HepG2 (cell line): ENCODE measurements around the gene AUP1. TPM values are rescaled to one million over a fixed set of nuclear protein-coding genes. Genes with fewer than 3 reads are reported as not detected.

Experiments
- ARHGAP35 ChIP-seq: sonication (generic); formaldehyde crosslinking; IDR thresholded peaks from 2 replicates; pipeline ENCODE4 v1.9.0; 2022; ENCODE audit warnings: mild to moderate bottlenecking, inconsistent platforms, moderate library complexity, missing genetic modification reagents, borderline replicate concordance
- CHD2 ChIP-seq: IDR thresholded peaks from 2 replicates; pipeline ENCODE4 v1.6.1; 2011; ENCODE audit warnings: low read depth, low read length, improper control_type of control experiment
- HMG20A ChIP-seq: IDR thresholded peaks from 2 replicates; pipeline ENCODE4 v1.6.1; 2016; ENCODE audit warnings: borderline replicate concordance
- KLF6 ChIP-seq: IDR thresholded peaks from 2 replicates; pipeline ENCODE4 v1.8.0; 2016; ENCODE audit warnings: missing biosample characterization, missing genetic modification reagents
- MIER3 ChIP-seq: IDR thresholded peaks from 2 replicates; pipeline ENCODE4 v1.6.1; 2016; ENCODE audit warnings: missing compliant biosample characterization, borderline replicate concordance
- MTA1 ChIP-seq: sonication (generic); formaldehyde crosslinking; IDR thresholded peaks from 2 replicates; pipeline ENCODE4 v1.4.0; 2020; ENCODE audit warnings: missing genetic modification reagents, mild to moderate bottlenecking, borderline replicate concordance
- NRL ChIP-seq: sonication (generic); formaldehyde crosslinking; IDR thresholded peaks from 2 replicates; pipeline ENCODE4 v1.5.0; 2020; ENCODE audit warnings: missing genetic modification reagents, mild to moderate bottlenecking, moderate library complexity, borderline replicate concordance
- PHF21A ChIP-seq: sonication (generic); formaldehyde crosslinking; IDR thresholded peaks from 2 replicates; pipeline ENCODE4 v1.5.0; 2020; ENCODE audit warnings: mild to moderate bottlenecking, missing genetic modification reagents
- PITX1 ChIP-seq: sonication (generic); formaldehyde crosslinking; IDR thresholded peaks from 2 replicates; pipeline ENCODE4 v1.5.1; 2020; ENCODE audit warnings: mild to moderate bottlenecking, missing genetic modification reagents
- RBAK ChIP-seq: sonication (generic); formaldehyde crosslinking; IDR thresholded peaks from 2 replicates; pipeline ENCODE4 v1.5.1; 2020; ENCODE audit warnings: mild to moderate bottlenecking, missing genetic modification reagents
- TBL1XR1 ChIP-seq: fragments of 150-350 bp; IDR thresholded peaks from 2 replicates; pipeline ENCODE4 v1.6.1; 2014; ENCODE audit warnings: borderline replicate concordance, low read length; ENCODE audit not compliant: partially characterized antibody
- ZFP36L2 ChIP-seq: sonication (generic); formaldehyde crosslinking; IDR thresholded peaks from 2 replicates; pipeline ENCODE4 v1.4.0; 2020; ENCODE audit warnings: missing genetic modification reagents
- ZNF121 ChIP-seq: sonication (generic); formaldehyde crosslinking; IDR thresholded peaks from 2 replicates; pipeline ENCODE4 v1.5.0; 2020; ENCODE audit warnings: mild to moderate bottlenecking, missing genetic modification reagents
- ZNF232 ChIP-seq: sonication (generic); formaldehyde crosslinking; IDR thresholded peaks from 2 replicates; pipeline ENCODE4 v1.4.0; 2020; ENCODE audit warnings: missing genetic modification reagents, borderline replicate concordance
- ZNF274 ChIP-seq: sonication (generic); formaldehyde crosslinking; IDR thresholded peaks from 2 replicates; pipeline ENCODE4 v1.5.1; 2020; ENCODE audit warnings: mild to moderate bottlenecking, missing genetic modification reagents
- ZNF350 ChIP-seq: sonication (generic); formaldehyde crosslinking; IDR thresholded peaks from 2 replicates; pipeline ENCODE4 v1.4.0; 2020; ENCODE audit warnings: mild to moderate bottlenecking, low read depth, missing genetic modification reagents, borderline replicate concordance
- ZNF816 ChIP-seq: sonication (generic); formaldehyde crosslinking; IDR thresholded peaks from 2 replicates; pipeline ENCODE4 v1.8.0; 2022; ENCODE audit warnings: missing genetic modification reagents, mild to moderate bottlenecking, borderline replicate concordance
- polyA plus RNA-seq, 8 experiments: library from polyadenylated mRNA; depleted of rRNA in 3 of 8; stranded (reverse) in 7 of 8; unstranded in 1 of 8; fragments of >200 nt; fragmentation: Illumina TruSeq in 4 of 8; extraction: Trizol in 4 of 8; gene quantifications; 2 replicates each; pipeline versions ENCODE4 v1.2.1 to v1.2.3, GENCODE V29; 2011 to 2016; ENCODE audit warnings: low read depth in 4 of 8, missing spikeins in 1 of 8, mixed read lengths in 1 of 8; ENCODE audit not compliant: insufficient read depth in 1 of 8
- total RNA-seq, 5 experiments: library from RNA; depleted of rRNA; stranded (reverse); fragments of >200 nt; fragmentation: Illumina TruSeq; extraction: Trizol; gene quantifications; 2 replicates each; pipeline ENCODE4 v1.2.3, GENCODE V29; 2016; ENCODE audit warnings: low read depth in 1 of 5
- TF ChIP-seq, protein P1 (sequence below): sonication (generic); formaldehyde crosslinking; IDR thresholded peaks from 2 replicates; pipeline ENCODE4 v1.4.0; 2020; ENCODE audit warnings: low read depth, mild to moderate bottlenecking, missing genetic modification reagents
- TF ChIP-seq, protein P2 (sequence below): sonication (generic); formaldehyde crosslinking; conservative IDR thresholded peaks from 2 replicates; pipeline ENCODE4 v1.8.0; 2022; ENCODE audit warnings: missing genetic modification reagents
- TF ChIP-seq, protein P3 (sequence below): sonication (generic); formaldehyde crosslinking; IDR thresholded peaks from 2 replicates; pipeline ENCODE4 v1.8.0; 2022; ENCODE audit warnings: mild to moderate bottlenecking, missing genetic modification reagents
- TF ChIP-seq, protein P4 (sequence below): IDR thresholded peaks from 2 replicates; pipeline ENCODE4 v1.6.1; 2018; ENCODE audit warnings: missing genetic modification reagents, mild to moderate bottlenecking, missing compliant biosample characterization
- TF ChIP-seq, protein P5 (sequence below): IDR thresholded peaks from 2 replicates; pipeline ENCODE4 v1.6.1; 2016; ENCODE audit warnings: mild to moderate bottlenecking, missing biosample characterization, missing genetic modification reagents

AUP1 gene
- total and polyA plus RNA-seq, 2 of the 13 experiments (the other 11 are each of a cell fraction or from before 2014, with no cell fraction given) = 174 to 267 TPM

DNA sequence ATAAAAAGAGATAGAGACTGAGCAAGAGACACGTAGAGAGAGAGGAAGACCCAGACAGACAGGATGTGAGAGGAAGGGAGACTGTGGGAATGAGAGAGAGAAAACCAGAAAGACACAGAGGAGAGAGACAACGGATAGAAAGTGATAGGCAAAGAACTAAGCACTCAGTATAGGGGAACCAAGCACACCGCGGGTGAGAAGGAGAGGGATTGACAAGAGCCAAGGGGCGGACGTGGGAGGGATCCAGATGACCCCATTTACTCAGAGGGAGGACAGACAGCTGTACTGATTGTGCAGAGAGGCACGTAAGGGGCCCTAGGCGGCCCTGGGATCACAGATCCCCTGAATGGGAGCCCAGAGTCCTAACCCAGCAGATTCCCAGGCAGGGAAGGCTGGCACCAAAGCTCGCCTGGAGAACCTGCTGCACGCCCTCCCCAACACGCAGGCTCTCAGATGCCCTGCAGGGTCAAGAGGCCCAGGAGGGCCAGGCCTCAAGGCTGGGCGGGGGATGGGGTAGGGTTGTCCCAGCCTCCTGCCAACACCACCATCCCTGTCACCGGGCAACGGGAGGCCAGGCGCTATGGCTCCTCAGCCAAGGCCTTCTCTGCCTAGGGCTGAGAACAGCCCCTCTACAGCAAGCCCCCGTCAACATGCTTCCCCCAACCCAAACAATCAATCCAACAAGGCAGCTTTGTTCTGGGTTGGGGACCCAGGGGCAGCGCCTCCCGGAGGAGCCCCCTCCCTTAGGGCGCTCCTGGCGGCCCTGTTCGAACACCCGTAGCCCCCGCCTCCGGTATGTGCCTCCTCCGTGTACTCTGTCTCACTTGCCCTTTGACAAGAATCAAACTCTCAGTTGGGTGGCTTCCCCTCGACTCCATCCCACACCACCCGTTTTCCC, 23.7 kb upstream of the AUP1 start (continued):
- TF ChIP-seq RBAK (CRISPR knock-in tag) (no peak), ZNF121 (CRISPR knock-in tag) (no peak), ZFP36L2 (CRISPR knock-in tag) (no peak), TBL1XR1 (no peak), ZNF816 (CRISPR knock-in tag) (no peak), MTA1 (0 out of 2 replicates have a peak, but pooled peaks have one; percentile 18), KLF6 (no peak), ARHGAP35 (CRISPR knock-in tag) (peak; percentile 40; the same call in 1 of the 2 replicates), NRL (CRISPR knock-in tag) (0 out of 2 replicates have a peak, but pooled peaks have one; percentile 38), MIER3 (no peak), HMG20A (CRISPR knock-in tag) (no peak), ZNF274 (CRISPR knock-in tag) (peak; percentile 73; the same call in 1 of the 2 replicates), PITX1 (CRISPR knock-in tag) (0 out of 2 replicates have a peak, but pooled peaks have one; percentile 23), ZNF232 (CRISPR knock-in tag) (0 out of 2 replicates have a peak, but pooled peaks have one; percentile 29), PHF21A (CRISPR knock-in tag) (peak; percentile 43; the same call in 1 of the 2 replicates), ZNF350 (0 out of 2 replicates have a peak, but pooled peaks have one; percentile 20), CHD2 (no peak)
- TF ChIP-seq, protein P1, sequence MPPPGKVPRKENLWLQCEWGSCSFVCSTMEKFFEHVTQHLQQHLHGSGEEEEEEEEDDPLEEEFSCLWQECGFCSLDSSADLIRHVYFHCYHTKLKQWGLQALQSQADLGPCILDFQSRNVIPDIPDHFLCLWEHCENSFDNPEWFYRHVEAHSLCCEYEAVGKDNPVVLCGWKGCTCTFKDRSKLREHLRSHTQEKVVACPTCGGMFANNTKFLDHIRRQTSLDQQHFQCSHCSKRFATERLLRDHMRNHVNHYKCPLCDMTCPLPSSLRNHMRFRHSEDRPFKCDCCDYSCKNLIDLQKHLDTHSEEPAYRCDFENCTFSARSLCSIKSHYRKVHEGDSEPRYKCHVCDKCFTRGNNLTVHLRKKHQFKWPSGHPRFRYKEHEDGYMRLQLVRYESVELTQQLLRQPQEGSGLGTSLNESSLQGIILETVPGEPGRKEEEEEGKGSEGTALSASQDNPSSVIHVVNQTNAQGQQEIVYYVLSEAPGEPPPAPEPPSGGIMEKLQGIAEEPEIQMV (CRISPR knock-in tag) = peak; percentile 15; the same call in 1 of the 2 replicates
- TF ChIP-seq, protein P2, sequence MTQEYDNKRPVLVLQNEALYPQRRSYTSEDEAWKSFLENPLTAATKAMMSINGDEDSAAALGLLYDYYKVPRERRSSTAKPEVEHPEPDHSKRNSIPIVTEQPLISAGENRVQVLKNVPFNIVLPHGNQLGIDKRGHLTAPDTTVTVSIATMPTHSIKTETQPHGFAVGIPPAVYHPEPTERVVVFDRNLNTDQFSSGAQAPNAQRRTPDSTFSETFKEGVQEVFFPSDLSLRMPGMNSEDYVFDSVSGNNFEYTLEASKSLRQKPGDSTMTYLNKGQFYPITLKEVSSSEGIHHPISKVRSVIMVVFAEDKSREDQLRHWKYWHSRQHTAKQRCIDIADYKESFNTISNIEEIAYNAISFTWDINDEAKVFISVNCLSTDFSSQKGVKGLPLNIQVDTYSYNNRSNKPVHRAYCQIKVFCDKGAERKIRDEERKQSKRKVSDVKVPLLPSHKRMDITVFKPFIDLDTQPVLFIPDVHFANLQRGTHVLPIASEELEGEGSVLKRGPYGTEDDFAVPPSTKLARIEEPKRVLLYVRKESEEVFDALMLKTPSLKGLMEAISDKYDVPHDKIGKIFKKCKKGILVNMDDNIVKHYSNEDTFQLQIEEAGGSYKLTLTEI = no peak
- TF ChIP-seq, protein P3, sequence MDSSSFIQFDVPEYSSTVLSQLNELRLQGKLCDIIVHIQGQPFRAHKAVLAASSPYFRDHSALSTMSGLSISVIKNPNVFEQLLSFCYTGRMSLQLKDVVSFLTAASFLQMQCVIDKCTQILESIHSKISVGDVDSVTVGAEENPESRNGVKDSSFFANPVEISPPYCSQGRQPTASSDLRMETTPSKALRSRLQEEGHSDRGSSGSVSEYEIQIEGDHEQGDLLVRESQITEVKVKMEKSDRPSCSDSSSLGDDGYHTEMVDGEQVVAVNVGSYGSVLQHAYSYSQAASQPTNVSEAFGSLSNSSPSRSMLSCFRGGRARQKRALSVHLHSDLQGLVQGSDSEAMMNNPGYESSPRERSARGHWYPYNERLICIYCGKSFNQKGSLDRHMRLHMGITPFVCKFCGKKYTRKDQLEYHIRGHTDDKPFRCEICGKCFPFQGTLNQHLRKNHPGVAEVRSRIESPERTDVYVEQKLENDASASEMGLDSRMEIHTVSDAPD (CRISPR knock-in tag) = no peak
- TF ChIP-seq, protein P4, sequence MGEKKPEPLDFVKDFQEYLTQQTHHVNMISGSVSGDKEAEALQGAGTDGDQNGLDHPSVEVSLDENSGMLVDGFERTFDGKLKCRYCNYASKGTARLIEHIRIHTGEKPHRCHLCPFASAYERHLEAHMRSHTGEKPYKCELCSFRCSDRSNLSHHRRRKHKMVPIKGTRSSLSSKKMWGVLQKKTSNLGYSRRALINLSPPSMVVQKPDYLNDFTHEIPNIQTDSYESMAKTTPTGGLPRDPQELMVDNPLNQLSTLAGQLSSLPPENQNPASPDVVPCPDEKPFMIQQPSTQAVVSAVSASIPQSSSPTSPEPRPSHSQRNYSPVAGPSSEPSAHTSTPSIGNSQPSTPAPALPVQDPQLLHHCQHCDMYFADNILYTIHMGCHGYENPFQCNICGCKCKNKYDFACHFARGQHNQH (CRISPR knock-in tag) = 0 out of 2 replicates have a peak, but pooled peaks have one; percentile 54
- TF ChIP-seq, protein P5, sequence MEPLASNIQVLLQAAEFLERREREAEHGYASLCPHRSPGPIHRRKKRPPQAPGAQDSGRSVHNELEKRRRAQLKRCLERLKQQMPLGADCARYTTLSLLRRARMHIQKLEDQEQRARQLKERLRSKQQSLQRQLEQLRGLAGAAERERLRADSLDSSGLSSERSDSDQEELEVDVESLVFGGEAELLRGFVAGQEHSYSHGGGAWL (CRISPR knock-in tag) = peak; percentile 73; the same call in 1 of the 2 replicates
